Upper lobe of left lung (tissue), 4 donors: ENCODE measurements around the gene LASP1.

Source experiments
- POLR2A ChIP-seq, 4 donors: fragments of 450-650 bp; IDR thresholded peaks; one replicate each; pipeline ENCODE4 v1.5.1; 2016 to 2017; ENCODE audit warnings: antibody characterized with exemption in 4 of 4, mild to moderate bottlenecking in 2 of 4
- TF ChIP-seq, protein P1 (sequence below), 6 experiments: fragments of 450-650 bp in 4 of 6; fragments of 200-600 bp in 2 of 6; sonication (generic) in 2 of 6; IDR thresholded peaks; one replicate each; pipeline ENCODE4 v1.5.1; 2016 to 2019; ENCODE audit warnings: antibody characterized with exemption in 6 of 6

DNA sequence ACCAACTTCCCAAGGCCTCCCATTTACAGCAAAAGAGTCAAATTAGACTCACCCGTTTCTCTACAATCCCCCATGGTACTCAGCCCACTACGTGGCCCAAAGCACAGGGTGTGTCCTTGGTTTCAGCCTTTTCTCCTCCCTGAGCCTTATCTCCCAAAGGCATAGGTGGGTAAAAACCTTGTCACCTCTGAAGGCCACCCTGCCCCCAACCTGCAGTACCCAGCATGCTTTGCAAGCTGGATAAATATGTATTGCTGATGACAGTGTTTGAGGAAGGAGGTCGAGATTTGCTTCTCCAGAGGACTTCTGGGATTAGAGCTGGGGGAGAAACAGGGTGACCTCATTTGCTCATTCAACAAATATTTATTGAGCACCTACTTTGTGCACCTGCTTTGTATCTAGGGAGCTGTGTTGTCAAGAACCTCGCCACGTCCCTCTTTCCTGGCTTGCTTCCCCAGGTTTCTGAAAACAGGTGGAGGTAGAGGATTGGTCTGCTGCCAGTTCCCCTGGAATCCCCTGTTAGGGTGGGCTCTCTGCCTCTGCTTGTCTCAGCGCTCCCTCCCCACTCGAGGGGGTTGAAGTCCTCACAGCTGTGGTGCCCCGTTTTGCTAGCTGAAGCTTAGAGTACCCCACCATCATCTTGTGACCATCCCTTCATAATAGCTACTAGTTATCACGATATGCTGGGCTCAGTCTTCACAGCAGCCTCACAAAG is 3.0 kb downstream of the LASP1 start:
- TF ChIP-seq, protein P1, sequence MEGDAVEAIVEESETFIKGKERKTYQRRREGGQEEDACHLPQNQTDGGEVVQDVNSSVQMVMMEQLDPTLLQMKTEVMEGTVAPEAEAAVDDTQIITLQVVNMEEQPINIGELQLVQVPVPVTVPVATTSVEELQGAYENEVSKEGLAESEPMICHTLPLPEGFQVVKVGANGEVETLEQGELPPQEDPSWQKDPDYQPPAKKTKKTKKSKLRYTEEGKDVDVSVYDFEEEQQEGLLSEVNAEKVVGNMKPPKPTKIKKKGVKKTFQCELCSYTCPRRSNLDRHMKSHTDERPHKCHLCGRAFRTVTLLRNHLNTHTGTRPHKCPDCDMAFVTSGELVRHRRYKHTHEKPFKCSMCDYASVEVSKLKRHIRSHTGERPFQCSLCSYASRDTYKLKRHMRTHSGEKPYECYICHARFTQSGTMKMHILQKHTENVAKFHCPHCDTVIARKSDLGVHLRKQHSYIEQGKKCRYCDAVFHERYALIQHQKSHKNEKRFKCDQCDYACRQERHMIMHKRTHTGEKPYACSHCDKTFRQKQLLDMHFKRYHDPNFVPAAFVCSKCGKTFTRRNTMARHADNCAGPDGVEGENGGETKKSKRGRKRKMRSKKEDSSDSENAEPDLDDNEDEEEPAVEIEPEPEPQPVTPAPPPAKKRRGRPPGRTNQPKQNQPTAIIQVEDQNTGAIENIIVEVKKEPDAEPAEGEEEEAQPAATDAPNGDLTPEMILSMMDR (IDR thresholded peaks at IDR 0.05), result no peak
- TF ChIP-seq POLR2A (IDR thresholded peaks at IDR 0.05), result no peak
